ENCODE data around the gene SRBD1.

SRBD1 gene

GRCh38 chr2:45361666-45362065 is 249.4 kb downstream of the SRBD1 start:
- Histone ChIP-seq H3K79me2 (ENCODE audit: low read length) (no peaks in the 10 kb centered on the region), H3K4me2 (ENCODE audit: low read length) (no peak overlapping the region), H3K27me3 (ENCODE audit: low read depth, low read length) (no peaks in the 10 kb centered on the region), H2AFZ (ENCODE audit: low read depth, low read length) (no peak overlapping the region), H3K36me3 (replicated peaks; ENCODE audit: low read depth, low read length) (no peaks in the 10 kb centered on the region), H4K20me1 (ENCODE audit: insufficient read depth, low read length) (no peaks in the 10 kb centered on the region), H3K4me3 (ENCODE audit: low read length) (no peak overlapping the region), H3K27ac (ENCODE audit: low read length) (no peak overlapping the region), H3K4me1 (ENCODE audit: low read length) (peaks cover 7% of the 10 kb centered on the region), H3K9me3 (ENCODE audit: insufficient read depth, low read length) (no peaks in the 10 kb centered on the region), H3K9ac (ENCODE audit: low read length) (no peak overlapping the region)
- TF ChIP-seq EZH2phosphoT487 (IDR thresholded peaks at IDR 0.05; ENCODE audit: low read depth) (no peak), CTCF (IDR thresholded peaks at IDR 0.05; ENCODE audit: low read depth, low read length) (no peak)

GRCh38 chr2:45354776-45355175 is 256.3 kb downstream of the SRBD1 start:
- Histone ChIP-seq H3K79me2 (ENCODE audit: low read length) (no peaks in the 10 kb centered on the region), H3K9ac (ENCODE audit: low read length) (no peak overlapping the region), H3K27ac (ENCODE audit: low read length) (no peak overlapping the region), H3K4me2 (ENCODE audit: low read length) (no peak overlapping the region), H3K27me3 (ENCODE audit: low read depth, low read length) (no peaks in the 10 kb centered on the region), H3K9me3 (ENCODE audit: insufficient read depth, low read length) (no peaks in the 10 kb centered on the region), H2AFZ (ENCODE audit: low read depth, low read length) (no peak overlapping the region), H3K36me3 (replicated peaks; ENCODE audit: low read depth, low read length) (no peaks in the 10 kb centered on the region), H3K4me3 (ENCODE audit: low read length) (no peak overlapping the region), H3K4me1 (ENCODE audit: low read length) (no peaks in the 10 kb centered on the region), H4K20me1 (ENCODE audit: insufficient read depth, low read length) (no peaks in the 10 kb centered on the region)
- TF ChIP-seq EZH2phosphoT487 (IDR thresholded peaks at IDR 0.05; ENCODE audit: low read depth) (no peak), CTCF (IDR thresholded peaks at IDR 0.05; ENCODE audit: low read depth, low read length) (no peak)

- Histone ChIP-seq H2AFZ (ENCODE audit: low read depth, low read length) (no peak overlapping the region), H3K27me3 (ENCODE audit: low read depth, low read length) (no peaks in the 10 kb centered on the region), H4K20me1 (ENCODE audit: insufficient read depth, low read length) (no peaks in the 10 kb centered on the region), H3K4me2 (ENCODE audit: low read length) (no peak overlapping the region), H3K36me3 (replicated peaks; ENCODE audit: low read depth, low read length) (no peaks in the 10 kb centered on the region), H3K4me3 (ENCODE audit: low read length) (no peak overlapping the region), H3K4me1 (ENCODE audit: low read length) (no peaks in the 10 kb centered on the region), H3K9ac (ENCODE audit: low read length) (no peak overlapping the region), H3K9me3 (ENCODE audit: insufficient read depth, low read length) (no peaks in the 10 kb centered on the region), H3K79me2 (ENCODE audit: low read length) (no peaks in the 10 kb centered on the region), H3K27ac (ENCODE audit: low read length) (no peak overlapping the region)
- no peak for TF ChIP-seq EZH2phosphoT487 (IDR thresholded peaks at IDR 0.05; ENCODE audit: low read depth)
Measured at GRCh38 chr2:45353879-45354278, 257.2 kb downstream of the SRBD1 start.

GRCh38 chr2:45352506-45352905 is 258.6 kb downstream of the SRBD1 start:
- H3K4me2 ChIP-seq (ENCODE audit: low read length), result no peak overlapping the region
- H4K20me1 ChIP-seq (ENCODE audit: insufficient read depth, low read length), result no peaks in the 10 kb centered on the region
- H3K4me3 ChIP-seq (ENCODE audit: low read length), result no peak overlapping the region
- no peaks in the 10 kb centered on the region for H3K36me3 ChIP-seq (replicated peaks; ENCODE audit: low read depth, low read length)
- H3K9me3 ChIP-seq (ENCODE audit: insufficient read depth, low read length), result no peaks in the 10 kb centered on the region
- no peak overlapping the region for H3K9ac ChIP-seq (ENCODE audit: low read length)
- H3K4me1 ChIP-seq (ENCODE audit: low read length), result no peaks in the 10 kb centered on the region
- no peaks in the 10 kb centered on the region for H3K79me2 ChIP-seq (ENCODE audit: low read length)
- TF ChIP-seq CTCF (IDR thresholded peaks at IDR 0.05; ENCODE audit: low read depth, low read length) (no peak), EZH2phosphoT487 (IDR thresholded peaks at IDR 0.05; ENCODE audit: low read depth) (no peak)
- no peaks in the 10 kb centered on the region for H3K27me3 ChIP-seq (ENCODE audit: low read depth, low read length)
- H3K27ac ChIP-seq (ENCODE audit: low read length), result no peak overlapping the region
- H2AFZ ChIP-seq (ENCODE audit: low read depth, low read length), result no peak overlapping the region

Measured in OCI-LY3 (cell line).